ENCODE measurements around the gene FANCM.

DNA sequence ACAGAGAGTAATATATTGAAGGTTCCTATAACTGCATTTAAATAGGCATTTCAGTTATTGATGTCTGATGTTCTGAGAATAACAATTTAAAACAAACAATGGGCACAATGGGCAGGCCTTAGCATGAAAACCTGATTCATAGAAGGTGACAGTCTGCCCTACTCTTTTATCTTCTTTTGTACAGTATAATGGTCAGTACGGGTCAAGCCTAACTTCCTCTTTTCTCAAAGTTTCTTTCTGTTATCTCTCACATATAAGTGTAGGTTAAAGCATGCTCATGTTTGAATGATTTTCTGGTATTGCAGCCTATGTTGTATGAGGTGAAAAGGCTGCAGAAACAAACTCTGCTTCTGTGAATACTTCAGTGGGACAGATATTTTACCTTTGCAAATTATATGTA is 15.6 kb upstream of the FANCM start:
- TF ChIP-seq, protein P1, sequence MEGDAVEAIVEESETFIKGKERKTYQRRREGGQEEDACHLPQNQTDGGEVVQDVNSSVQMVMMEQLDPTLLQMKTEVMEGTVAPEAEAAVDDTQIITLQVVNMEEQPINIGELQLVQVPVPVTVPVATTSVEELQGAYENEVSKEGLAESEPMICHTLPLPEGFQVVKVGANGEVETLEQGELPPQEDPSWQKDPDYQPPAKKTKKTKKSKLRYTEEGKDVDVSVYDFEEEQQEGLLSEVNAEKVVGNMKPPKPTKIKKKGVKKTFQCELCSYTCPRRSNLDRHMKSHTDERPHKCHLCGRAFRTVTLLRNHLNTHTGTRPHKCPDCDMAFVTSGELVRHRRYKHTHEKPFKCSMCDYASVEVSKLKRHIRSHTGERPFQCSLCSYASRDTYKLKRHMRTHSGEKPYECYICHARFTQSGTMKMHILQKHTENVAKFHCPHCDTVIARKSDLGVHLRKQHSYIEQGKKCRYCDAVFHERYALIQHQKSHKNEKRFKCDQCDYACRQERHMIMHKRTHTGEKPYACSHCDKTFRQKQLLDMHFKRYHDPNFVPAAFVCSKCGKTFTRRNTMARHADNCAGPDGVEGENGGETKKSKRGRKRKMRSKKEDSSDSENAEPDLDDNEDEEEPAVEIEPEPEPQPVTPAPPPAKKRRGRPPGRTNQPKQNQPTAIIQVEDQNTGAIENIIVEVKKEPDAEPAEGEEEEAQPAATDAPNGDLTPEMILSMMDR (IDR thresholded peaks at IDR 0.05; ENCODE audit: extremely low read depth in 1 of 2, insufficient read depth in 1 of 2, low read depth in 1 of 2, low read length in 2 of 2), result no peak
- TF ChIP-seq EZH2 (IDR thresholded peaks at IDR 0.05; ENCODE audit: borderline replicate concordance, low read depth, low read length, severe bottlenecking) (no peak), POLR2A (IDR thresholded peaks at IDR 0.05; ENCODE audit: low read depth, low read length) (no peak), POLR2AphosphoS5 (IDR thresholded peaks at IDR 0.05; ENCODE audit: insufficient read depth, low read depth, low read length) (no peak), FOS (IDR thresholded peaks at IDR 0.05; ENCODE audit: borderline replicate concordance, insufficient read depth, low read length) (no peak), GATA2 (IDR thresholded peaks at IDR 0.05; ENCODE audit: insufficient read depth, insufficient read length, low read depth, low read length) (no peak), MYC (IDR thresholded peaks at IDR 0.05; ENCODE audit: low read depth, low read length) (no peak), JUN (IDR thresholded peaks at IDR 0.05; ENCODE audit: borderline replicate concordance, insufficient read depth, insufficient read length, low read depth) (no peak)
- TF ChIP-seq, protein P2, sequence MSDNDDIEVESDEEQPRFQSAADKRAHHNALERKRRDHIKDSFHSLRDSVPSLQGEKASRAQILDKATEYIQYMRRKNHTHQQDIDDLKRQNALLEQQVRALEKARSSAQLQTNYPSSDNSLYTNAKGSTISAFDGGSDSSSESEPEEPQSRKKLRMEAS (IDR thresholded peaks at IDR 0.05; ENCODE audit: insufficient read depth, insufficient read length), result no peak
